Chondrocyte (in vitro differentiated cells): Measurements from ENCODE around the gene GAK. TPM values are rescaled to one million over a fixed set of nuclear protein-coding genes. Genes with fewer than 3 reads are reported as not detected.
A peak's percentile ranks its signal among the peaks of the same experiment; 100 is the strongest.

Source experiments
- DNase-seq: peaks from one replicate; pipeline ENCODE4 v3.0.0; 2021; ENCODE audit warnings: mixed read lengths, low spot score
- H3K27ac Mint-ChIP-seq: one replicate; pipeline ENCODE4 v1.8.0; 2021; ENCODE audit warnings: mild to moderate bottlenecking, moderate library complexity, mixed read lengths; ENCODE audit not compliant: unreplicated experiment
- H3K27me3 Mint-ChIP-seq: 2 replicates; pipeline ENCODE4 v1.8.0; 2021; ENCODE audit warnings: low read depth, mixed read lengths
- H3K36me3 Mint-ChIP-seq: 2 replicates; pipeline ENCODE4 v1.8.0; 2021; ENCODE audit warnings: low read depth, mixed read lengths
- H3K4me1 Mint-ChIP-seq: 2 replicates; pipeline ENCODE4 v1.8.0; 2021; ENCODE audit warnings: low read depth, mild to moderate bottlenecking, mixed read lengths
- H3K4me3 Mint-ChIP-seq: one replicate; pipeline ENCODE4 v1.8.0; 2021; ENCODE audit warnings: mild to moderate bottlenecking, moderate library complexity, mixed read lengths; ENCODE audit not compliant: unreplicated experiment
- H3K9me3 Mint-ChIP-seq: 2 replicates; pipeline ENCODE4 v1.8.0; 2021; ENCODE audit warnings: low read depth, mixed read lengths
- total RNA-seq: library from RNA; stranded (reverse); gene quantifications from 3 replicates; pipeline ENCODE4 v1.2.1, GENCODE V29; 2021
- TF ChIP-seq, protein P1 (sequence below): fragments of 200-600 bp; sonication (generic); IDR thresholded peaks from 2 replicates; pipeline ENCODE4 v1.5.0; 2021; ENCODE audit warnings: antibody characterized with exemption, mild to moderate bottlenecking, moderate library complexity

Gene GAK
- total RNA-seq, 1 donor from 2014 or later, result 61.4 TPM

DNA sequence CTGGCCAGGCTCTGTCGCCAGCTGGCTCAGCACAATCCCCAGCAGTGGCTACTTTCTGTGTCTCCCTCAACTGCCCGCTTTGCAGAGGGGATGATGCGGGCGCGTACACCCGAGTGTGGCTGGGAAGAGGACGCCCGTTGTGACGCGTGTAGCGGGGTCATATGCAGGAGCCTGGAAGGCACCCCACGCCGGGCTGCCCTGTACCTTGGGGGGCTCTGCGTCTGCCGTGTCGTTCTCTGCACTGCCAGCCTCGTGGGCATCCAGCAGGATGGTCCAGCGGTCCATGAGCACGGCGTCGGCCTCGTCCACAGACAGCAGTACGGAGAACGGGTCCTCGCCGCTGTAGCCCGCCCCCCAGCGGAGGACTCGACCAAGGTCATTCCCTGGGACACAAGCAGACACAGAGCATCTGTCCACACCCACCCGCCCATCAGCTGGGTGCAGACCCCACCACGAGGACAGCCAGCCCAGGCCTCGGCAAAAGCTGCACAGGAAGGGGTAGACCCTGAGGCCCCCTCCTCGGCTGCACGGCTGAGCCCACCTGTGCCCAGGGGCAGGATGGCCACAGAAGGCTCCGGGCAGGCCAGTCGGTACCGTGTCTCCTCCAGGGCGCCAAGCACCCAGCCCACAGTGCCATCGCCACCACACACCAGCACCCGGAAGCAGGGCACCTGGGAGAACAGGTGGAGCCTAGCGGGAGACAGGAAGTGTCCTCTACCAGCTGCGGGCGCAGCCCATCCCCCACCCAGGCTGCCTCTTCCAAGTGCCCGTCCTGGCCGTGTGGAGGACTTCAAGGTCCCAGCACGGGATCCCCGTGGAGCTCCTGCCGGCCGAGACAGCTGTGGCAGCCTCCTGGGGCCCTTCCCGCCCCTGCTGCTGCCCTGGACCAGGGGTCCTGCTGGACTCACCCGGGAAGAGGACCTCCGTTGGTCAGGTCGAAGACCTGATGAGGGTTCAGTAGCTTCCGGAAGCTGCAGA is 30.4 kb upstream of the GAK start:
- Mint-ChIP-seq H3K9me3 (no peaks in the 10 kb centered on the region), H3K27me3 (no peaks in the 10 kb centered on the region), H3K4me1 (no peaks in the 10 kb centered on the region), H3K36me3 (peaks cover 6% of the 10 kb centered on the region), H3K4me3 (no peak overlapping the region), H3K27ac (no peak overlapping the region)
- TF ChIP-seq, protein P1, sequence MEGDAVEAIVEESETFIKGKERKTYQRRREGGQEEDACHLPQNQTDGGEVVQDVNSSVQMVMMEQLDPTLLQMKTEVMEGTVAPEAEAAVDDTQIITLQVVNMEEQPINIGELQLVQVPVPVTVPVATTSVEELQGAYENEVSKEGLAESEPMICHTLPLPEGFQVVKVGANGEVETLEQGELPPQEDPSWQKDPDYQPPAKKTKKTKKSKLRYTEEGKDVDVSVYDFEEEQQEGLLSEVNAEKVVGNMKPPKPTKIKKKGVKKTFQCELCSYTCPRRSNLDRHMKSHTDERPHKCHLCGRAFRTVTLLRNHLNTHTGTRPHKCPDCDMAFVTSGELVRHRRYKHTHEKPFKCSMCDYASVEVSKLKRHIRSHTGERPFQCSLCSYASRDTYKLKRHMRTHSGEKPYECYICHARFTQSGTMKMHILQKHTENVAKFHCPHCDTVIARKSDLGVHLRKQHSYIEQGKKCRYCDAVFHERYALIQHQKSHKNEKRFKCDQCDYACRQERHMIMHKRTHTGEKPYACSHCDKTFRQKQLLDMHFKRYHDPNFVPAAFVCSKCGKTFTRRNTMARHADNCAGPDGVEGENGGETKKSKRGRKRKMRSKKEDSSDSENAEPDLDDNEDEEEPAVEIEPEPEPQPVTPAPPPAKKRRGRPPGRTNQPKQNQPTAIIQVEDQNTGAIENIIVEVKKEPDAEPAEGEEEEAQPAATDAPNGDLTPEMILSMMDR, result no peak
- peak; percentile 94 for DNase-seq

DNA sequence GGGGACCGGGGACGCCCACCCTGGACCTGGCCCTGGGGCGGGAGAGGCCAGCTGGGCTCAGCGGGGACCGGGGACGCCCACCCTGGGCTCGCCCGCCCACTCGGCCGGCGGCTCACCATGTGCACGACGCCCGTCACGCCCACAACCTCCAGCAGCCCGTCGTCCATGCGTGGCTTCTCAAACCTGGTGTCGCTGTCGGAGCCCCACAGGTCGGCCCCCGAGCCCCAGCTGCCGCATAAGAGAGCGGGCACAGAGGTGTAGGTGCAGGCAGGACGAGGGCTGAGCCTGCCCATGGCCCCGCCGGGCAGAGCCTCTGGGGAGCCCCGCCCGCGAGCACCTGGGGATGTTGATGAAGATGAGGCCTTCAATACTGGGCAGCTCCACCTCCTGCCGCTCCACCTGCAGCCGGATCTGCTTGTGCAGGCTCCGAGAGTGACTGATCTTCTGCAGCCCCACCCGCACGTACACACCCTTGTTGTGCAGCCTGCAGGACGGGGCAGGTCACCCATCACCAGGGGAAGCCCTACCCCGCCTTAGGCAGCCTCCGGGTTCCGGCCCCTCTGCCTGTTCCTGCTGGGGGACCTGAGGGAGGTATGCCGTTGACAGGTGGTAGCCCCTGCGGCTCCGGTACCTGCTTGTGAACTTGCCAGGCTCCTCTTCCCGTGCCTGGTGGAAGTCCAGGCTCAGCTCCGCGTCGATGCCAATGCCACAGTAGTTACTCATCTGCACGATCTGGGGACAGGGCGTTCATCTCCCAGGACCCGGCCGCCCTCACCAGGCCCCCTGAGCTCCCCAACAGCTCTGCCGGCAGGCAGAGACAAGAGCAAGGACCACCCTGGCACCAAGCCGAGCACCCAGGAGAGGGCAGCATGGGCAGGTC is 29.5 kb upstream of the GAK start:
- H3K4me1 Mint-ChIP-seq, result no peaks in the 10 kb centered on the region
- no peak overlapping the region for H3K27ac Mint-ChIP-seq
- no peaks in the 10 kb centered on the region for H3K27me3 Mint-ChIP-seq
- H3K9me3 Mint-ChIP-seq, result no peaks in the 10 kb centered on the region
- peaks cover 6% of the 10 kb centered on the region for H3K36me3 Mint-ChIP-seq
- H3K4me3 Mint-ChIP-seq, result no peak overlapping the region
- DNase-seq, result peak; percentile 91
- TF ChIP-seq, protein P1, result no peak

DNA sequence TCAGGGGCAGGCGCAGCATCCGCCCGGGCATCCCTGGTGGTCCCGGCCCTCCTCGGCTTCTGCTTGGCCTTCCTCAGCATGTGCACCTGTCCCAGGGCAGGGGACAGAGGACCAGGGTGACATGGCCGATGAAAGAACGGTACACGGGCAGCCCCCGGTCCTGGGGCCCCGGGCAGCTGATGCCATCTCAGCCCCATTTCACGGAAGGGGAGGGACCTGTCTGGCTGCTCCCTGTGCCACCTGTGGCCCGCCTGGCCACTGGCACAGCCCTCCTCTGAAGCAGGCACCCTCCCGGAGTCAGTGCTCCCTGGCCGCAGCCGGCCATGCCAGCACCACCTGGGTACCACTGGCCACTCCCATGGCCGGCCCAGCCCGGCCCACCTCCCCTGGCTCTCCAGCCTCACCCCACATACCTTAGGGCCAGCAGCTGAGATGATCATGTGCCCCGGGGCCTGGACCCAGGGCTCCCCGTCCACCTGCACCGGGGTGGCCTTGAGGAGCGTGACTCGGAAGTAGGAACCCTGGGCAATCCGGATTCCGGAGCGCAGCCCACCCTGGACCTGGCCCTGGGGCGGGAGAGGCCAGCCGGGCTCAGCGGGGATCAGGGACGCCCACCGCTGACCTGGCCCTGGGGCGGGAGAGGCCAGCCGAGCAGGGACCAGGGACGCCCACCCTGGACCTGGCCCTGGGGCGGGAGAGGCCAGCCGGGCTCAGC is 28.7 kb upstream of the GAK start:
- Mint-ChIP-seq H3K4me1 (no peaks in the 10 kb centered on the region), H3K4me3 (no peak overlapping the region), H3K27ac (no peak overlapping the region), H3K27me3 (no peaks in the 10 kb centered on the region), H3K36me3 (peaks cover 5% of the 10 kb centered on the region), H3K9me3 (no peaks in the 10 kb centered on the region)
- TF ChIP-seq, protein P1, result no peak
- DNase-seq, result peak; percentile 84

DNA sequence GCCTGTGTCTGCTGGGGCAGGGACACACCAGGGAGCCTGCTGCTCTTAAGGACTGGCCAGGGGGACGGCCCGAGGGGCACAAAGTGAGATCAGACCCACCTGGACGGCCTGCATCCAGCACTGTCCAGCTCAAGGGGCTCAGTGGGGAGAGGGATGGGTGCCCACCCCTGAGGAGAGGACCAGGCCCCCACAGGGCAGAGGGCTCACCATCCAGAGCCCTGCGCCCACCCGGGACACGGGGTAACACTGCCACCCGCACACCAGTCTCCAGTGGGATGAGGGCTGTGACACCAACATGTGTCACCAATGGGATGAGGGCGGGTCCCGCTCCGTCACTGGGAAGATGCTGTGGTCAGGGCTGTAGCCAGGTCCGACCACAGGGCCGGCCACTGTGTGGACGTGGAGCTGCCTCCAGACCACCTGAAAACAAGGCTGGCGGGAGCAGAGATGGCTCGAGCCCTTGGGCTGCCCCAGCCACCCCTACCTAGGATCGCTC is 28.1 kb upstream of the GAK start:
- no peaks in the 10 kb centered on the region for H3K9me3 Mint-ChIP-seq
- DNase-seq, result peak; percentile 92
- no peaks in the 10 kb centered on the region for H3K27me3 Mint-ChIP-seq
- peaks cover 5% of the 10 kb centered on the region for H3K36me3 Mint-ChIP-seq
- TF ChIP-seq, protein P1, result no peak
- no peak overlapping the region for H3K27ac Mint-ChIP-seq
- H3K4me3 Mint-ChIP-seq, result no peak overlapping the region
- no peaks in the 10 kb centered on the region for H3K4me1 Mint-ChIP-seq
